ENCODE data around the gene UTP11. TPM values are rescaled to one million over a fixed set of nuclear protein-coding genes. Genes with fewer than 3 reads are reported as not detected.

UTP11 gene
- polyA plus RNA-seq, 4 donors: 17.0 to 31.7 (median 26.5) TPM

DNA sequence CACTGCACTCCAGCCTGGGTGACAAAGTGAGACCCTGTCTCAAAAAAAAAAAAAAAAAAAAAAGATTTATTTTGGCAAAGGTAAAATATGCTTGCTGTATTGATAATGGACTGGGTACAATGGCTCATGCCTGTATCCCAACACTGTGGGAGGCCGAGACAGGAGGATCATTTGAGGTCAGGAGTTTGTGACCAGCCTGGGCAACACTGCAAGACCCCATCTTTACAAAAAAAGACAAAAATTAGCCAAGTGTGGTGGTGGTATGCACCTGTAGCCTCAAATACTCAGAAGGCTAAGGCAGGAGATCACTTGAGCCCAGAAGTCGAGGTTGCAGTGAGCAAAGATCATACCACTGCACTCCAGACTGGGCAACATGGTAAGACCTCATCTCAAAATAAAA lies 29.0 kb upstream of the UTP11 start:
- Histone ChIP-seq H3K4me3 (ENCODE audit: low read depth in 1 of 3, low read length in 3 of 3) (no peak overlapping the region), H3K27ac (ENCODE audit: low read depth in 1 of 3, low read length in 2 of 3) (no peak overlapping the region), H3K9me3 (ENCODE audit: control insufficient read depth in 2 of 2, insufficient read depth in 1 of 2, low read depth in 1 of 2, low read length in 1 of 2) (no peaks in the 10 kb centered on the region), H3K4me1 (ENCODE audit: control insufficient read depth in 3 of 3, insufficient read depth in 2 of 3, low read depth in 1 of 3, low read length in 2 of 3) (peaks cover 0 to 4% (median 0%) of the 10 kb centered on the region in 3 donors), H3K36me3 (ENCODE audit: control insufficient read depth in 3 of 3, insufficient read depth in 2 of 3, low read depth in 1 of 3, low read length in 3 of 3) (peaks cover 24 to 48% (median 25%) of the 10 kb centered on the region in 3 donors), H3K27me3 (ENCODE audit: control insufficient read depth in 3 of 3, insufficient read depth in 3 of 3, low read length in 3 of 3) (no peaks in the 10 kb centered on the region)
- DNase-seq: no peak
- no peak for FAIRE-seq
- WGBS, 3 donors: 92 to 98% (median 93%) methylated on average over 2 of the region's 2 CpGs

DNA sequence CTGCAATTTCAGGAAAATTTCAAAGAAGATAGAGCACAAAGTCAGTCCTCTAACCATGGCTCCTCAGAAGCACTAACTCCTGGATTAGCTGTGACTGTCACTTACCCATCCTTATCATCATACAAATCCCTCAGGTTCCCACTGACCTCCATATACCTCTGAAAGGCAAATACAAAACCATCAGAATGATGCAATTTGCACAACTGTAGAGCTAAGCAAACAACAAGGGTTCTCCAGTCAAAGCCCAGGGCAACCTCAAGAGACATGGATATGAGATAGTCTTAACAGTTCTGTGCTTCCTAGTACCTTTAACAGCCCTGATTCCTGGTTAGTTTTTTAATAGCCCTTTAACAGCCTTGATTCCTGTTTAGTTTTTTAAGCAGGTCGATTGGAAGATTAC lies 24.9 kb upstream of the UTP11 start:
- FAIRE-seq (no peak), DNase-seq (no peak)
- H3K27me3 ChIP-seq (ENCODE audit: control insufficient read depth in 3 of 3, insufficient read depth in 3 of 3, low read length in 3 of 3): no peaks in the 10 kb centered on the region
- H3K9me3 ChIP-seq (ENCODE audit: control insufficient read depth in 2 of 2, insufficient read depth in 1 of 2, low read depth in 1 of 2, low read length in 1 of 2): no peaks in the 10 kb centered on the region
- H3K36me3 ChIP-seq (ENCODE audit: control insufficient read depth in 3 of 3, insufficient read depth in 2 of 3, low read depth in 1 of 3, low read length in 3 of 3): peaks cover 12 to 25% (median 18%) of the 10 kb centered on the region in 3 donors
- peaks cover 0 to 7% (median 0%) of the 10 kb centered on the region in 3 donors for H3K4me1 ChIP-seq (ENCODE audit: control insufficient read depth in 3 of 3, insufficient read depth in 2 of 3, low read depth in 1 of 3, low read length in 2 of 3)
- 30 to 46% (median 31%) methylated on average over 1 of the region's 1 CpG for WGBS, 3 donors
- no peak overlapping the region for H3K4me3 ChIP-seq (ENCODE audit: low read depth in 1 of 3, low read length in 3 of 3)
- H3K27ac ChIP-seq (ENCODE audit: low read depth in 1 of 3, low read length in 2 of 3): no peak overlapping the region

DNA sequence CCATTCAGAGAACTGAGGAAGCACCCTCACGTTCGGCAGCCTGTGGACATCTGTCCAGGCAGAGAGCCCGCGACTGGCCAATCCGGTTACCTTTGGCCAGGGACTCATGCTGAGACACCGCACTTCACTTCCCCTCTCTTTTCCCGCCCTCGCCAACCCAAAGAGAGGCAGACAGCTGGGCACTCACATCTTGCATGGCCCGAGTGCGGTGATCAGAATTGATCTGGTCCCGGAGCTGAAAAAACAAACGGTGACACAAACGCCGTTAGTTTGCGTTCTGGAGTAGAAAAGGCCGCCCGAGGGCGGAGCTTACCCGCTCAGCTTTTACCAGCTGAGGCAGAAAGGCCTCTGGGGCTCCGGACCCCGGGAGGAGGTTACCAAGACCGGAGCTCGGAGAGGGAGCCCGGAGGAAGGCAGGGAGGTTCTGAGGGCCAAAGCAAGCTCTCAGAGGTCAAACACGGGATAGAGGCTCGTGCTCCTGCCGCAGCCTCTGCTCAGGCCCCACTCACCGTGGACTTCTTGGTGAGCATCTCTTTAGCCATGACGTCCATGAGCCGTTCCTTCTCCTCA lies 23.1 kb upstream of the UTP11 start:
- H3K9me3 ChIP-seq (ENCODE audit: control insufficient read depth in 2 of 2, insufficient read depth in 1 of 2, low read depth in 1 of 2, low read length in 1 of 2): no peaks in the 10 kb centered on the region
- 0 to 1% (median 1%) methylated on average over 29 to 30 of the region's 30 CpGs for WGBS, 3 donors
- DNase-seq (peak in 1 of 2 donors; percentile 29), FAIRE-seq (no peak)
- H3K27ac ChIP-seq (ENCODE audit: low read depth in 1 of 3, low read length in 2 of 3): peak overlapping the region in 2 of 3 donors; percentile 69 to 86
- no peaks in the 10 kb centered on the region for H3K27me3 ChIP-seq (ENCODE audit: control insufficient read depth in 3 of 3, insufficient read depth in 3 of 3, low read length in 3 of 3)
- H3K36me3 ChIP-seq (ENCODE audit: control insufficient read depth in 3 of 3, insufficient read depth in 2 of 3, low read depth in 1 of 3, low read length in 3 of 3): peaks cover 5 to 17% (median 15%) of the 10 kb centered on the region in 3 donors
- peaks cover 0 to 7% (median 0%) of the 10 kb centered on the region in 3 donors for H3K4me1 ChIP-seq (ENCODE audit: control insufficient read depth in 3 of 3, insufficient read depth in 2 of 3, low read depth in 1 of 3, low read length in 2 of 3)
- peak overlapping the region; percentile 76 to 81 (median 77) for H3K4me3 ChIP-seq (ENCODE audit: low read depth in 1 of 3, low read length in 3 of 3)

DNA sequence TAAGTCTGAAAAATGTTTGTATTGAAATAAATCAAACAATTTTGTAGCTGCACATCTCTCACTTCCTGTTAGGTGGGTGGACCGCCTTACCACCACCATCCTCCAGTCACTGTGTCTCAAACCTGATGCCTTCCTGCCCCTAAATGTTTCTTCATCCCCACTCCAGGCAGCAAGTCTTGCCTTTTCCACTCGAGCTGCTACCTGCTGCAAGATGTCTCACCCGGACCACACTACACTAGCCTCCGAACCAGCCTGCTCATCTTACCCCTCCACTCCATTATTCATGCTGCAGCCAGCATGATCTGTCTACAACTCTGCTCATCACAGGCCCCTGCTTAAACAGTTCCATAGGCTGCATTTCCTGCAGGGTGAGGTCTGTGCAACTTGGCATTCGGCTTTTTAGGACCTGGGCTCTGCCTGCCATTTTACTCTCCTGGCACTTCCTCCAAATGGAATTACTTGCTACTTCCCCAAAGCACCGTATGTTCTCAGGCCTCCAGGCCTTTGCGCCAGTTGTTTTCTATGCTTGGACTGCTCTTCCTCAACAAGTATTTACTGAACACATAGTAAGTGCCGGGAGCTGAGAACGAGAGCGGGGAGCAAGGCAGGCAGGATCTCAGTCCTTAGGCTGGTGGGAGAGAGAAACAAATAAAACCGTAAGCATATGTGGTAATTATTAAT lies 17.5 kb upstream of the UTP11 start:
- FAIRE-seq: no peak
- H3K4me3 ChIP-seq (ENCODE audit: low read depth in 1 of 3, low read length in 3 of 3): peak overlapping the region in 2 of 3 donors; percentile 9 to 42
- 53 to 69% (median 57%) methylated on average over 11 of the region's 11 CpGs for WGBS, 3 donors
- no peak for DNase-seq
- H3K9me3 ChIP-seq (ENCODE audit: control insufficient read depth in 2 of 2, insufficient read depth in 1 of 2, low read depth in 1 of 2, low read length in 1 of 2): no peaks in the 10 kb centered on the region
- H3K27ac ChIP-seq (ENCODE audit: low read depth in 1 of 3, low read length in 2 of 3): peak overlapping the region in 2 of 3 donors; percentile 68 to 87
- peaks cover 0 to 23% (median 0%) of the 10 kb centered on the region in 3 donors for H3K36me3 ChIP-seq (ENCODE audit: control insufficient read depth in 3 of 3, insufficient read depth in 2 of 3, low read depth in 1 of 3, low read length in 3 of 3)
- no peaks in the 10 kb centered on the region for H3K27me3 ChIP-seq (ENCODE audit: control insufficient read depth in 3 of 3, insufficient read depth in 3 of 3, low read length in 3 of 3)
- H3K4me1 ChIP-seq (ENCODE audit: control insufficient read depth in 3 of 3, insufficient read depth in 2 of 3, low read depth in 1 of 3, low read length in 2 of 3): peaks cover 0 to 27% (median 0%) of the 10 kb centered on the region in 3 donors

DNA sequence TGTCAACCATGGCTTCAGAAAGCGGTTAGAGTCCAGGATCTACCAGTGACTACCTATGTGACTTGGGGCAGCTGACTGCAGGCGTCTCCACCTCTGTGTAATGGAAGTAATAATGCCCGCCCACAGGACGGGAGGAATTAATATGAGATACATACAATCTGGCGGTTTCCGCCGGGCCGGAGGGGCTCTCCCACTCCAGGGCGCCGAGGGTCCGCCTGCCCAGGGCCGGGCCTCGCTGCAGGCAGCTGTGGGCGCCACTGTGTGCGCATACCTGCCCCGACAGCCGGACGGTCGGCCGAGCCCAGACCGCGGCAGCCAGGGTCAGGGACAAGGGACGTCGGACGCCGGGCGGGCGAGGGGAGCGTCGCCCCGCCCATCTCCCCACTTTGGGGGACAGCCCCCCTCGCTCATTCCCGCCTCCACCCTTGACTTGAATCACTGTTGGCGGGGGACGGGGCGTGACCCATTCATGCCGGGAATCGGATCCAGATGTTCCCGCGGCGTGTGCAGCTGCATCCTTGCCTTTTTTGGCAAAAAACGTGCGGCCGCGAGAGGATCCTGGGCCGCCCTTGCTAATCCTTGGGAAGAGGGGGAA lies 16.7 kb upstream of the UTP11 start:
- peaks cover 0 to 36% (median 0%) of the 10 kb centered on the region in 3 donors for H3K4me1 ChIP-seq (ENCODE audit: control insufficient read depth in 3 of 3, insufficient read depth in 2 of 3, low read depth in 1 of 3, low read length in 2 of 3)
- 5 to 11% (median 6%) methylated on average over 46 of the region's 46 CpGs for WGBS, 3 donors
- H3K4me3 ChIP-seq (ENCODE audit: low read depth in 1 of 3, low read length in 3 of 3): peak overlapping the region in 2 of 3 donors; percentile 42 to 68
- no peaks in the 10 kb centered on the region for H3K9me3 ChIP-seq (ENCODE audit: control insufficient read depth in 2 of 2, insufficient read depth in 1 of 2, low read depth in 1 of 2, low read length in 1 of 2)
- DNase-seq (peak; percentile 40 to 76), FAIRE-seq (no peak)
- peaks cover 0 to 23% (median 0%) of the 10 kb centered on the region in 3 donors for H3K36me3 ChIP-seq (ENCODE audit: control insufficient read depth in 3 of 3, insufficient read depth in 2 of 3, low read depth in 1 of 3, low read length in 3 of 3)
- H3K27ac ChIP-seq (ENCODE audit: low read depth in 1 of 3, low read length in 2 of 3): peak overlapping the region; percentile 58 to 87 (median 68)
- no peaks in the 10 kb centered on the region for H3K27me3 ChIP-seq (ENCODE audit: control insufficient read depth in 3 of 3, insufficient read depth in 3 of 3, low read length in 3 of 3)

DNA sequence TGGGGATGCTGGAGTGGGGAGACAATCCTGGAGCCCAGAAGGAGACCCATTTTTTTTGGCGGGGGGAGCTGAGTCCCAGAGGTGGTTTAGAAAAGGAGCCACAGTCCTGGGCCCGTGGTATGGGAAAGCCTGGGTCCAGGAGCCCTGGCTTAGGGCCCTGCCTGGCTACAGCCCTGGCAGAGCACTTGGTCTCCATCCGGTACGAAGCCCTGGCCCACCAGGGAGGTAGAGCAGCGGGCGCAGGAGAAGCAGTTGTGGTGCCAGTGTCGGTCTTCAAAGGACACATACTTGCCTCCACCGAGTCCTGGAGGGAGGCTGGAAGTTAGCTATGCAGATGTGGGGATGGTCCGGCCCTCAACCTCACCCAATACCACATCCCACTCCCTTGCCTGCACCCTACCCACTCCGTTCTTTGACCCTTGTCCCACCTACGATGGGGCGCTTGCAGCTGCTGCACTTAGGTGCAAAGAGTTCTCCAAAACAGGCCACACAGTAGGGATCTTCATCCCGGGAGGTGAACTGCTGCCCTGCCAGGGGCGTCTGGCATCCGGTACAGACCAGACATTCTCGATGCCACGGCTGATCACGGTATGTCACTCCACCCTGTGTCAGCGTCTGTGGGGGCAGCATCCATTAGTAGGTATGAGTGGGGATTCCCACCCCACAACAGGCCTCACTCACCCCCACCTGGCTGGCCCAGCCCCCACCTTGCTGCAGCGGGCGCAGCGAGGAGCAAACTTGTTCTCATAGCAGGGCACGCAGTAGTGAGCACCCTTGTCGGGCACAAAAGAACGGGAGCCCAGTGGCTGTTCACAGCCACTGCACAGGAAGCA lies 15.1 kb upstream of the UTP11 start:
- H3K4me1 ChIP-seq (ENCODE audit: control insufficient read depth in 3 of 3, insufficient read depth in 2 of 3, low read depth in 1 of 3, low read length in 2 of 3): peaks cover 0 to 45% (median 4%) of the 10 kb centered on the region in 3 donors
- no peak overlapping the region for H3K4me3 ChIP-seq (ENCODE audit: low read depth in 1 of 3, low read length in 3 of 3)
- peak overlapping the region in 2 of 3 donors; percentile 54 to 81 for H3K27ac ChIP-seq (ENCODE audit: low read depth in 1 of 3, low read length in 2 of 3)
- WGBS, 3 donors: 86 to 89% (median 89%) methylated on average over 25 of the region's 25 CpGs
- peaks cover 0 to 23% (median 0%) of the 10 kb centered on the region in 3 donors for H3K36me3 ChIP-seq (ENCODE audit: control insufficient read depth in 3 of 3, insufficient read depth in 2 of 3, low read depth in 1 of 3, low read length in 3 of 3)
- no peaks in the 10 kb centered on the region for H3K9me3 ChIP-seq (ENCODE audit: control insufficient read depth in 2 of 2, insufficient read depth in 1 of 2, low read depth in 1 of 2, low read length in 1 of 2)
- DNase-seq (no peak), FAIRE-seq (no peak)
- no peaks in the 10 kb centered on the region for H3K27me3 ChIP-seq (ENCODE audit: control insufficient read depth in 3 of 3, insufficient read depth in 3 of 3, low read length in 3 of 3)

DNA sequence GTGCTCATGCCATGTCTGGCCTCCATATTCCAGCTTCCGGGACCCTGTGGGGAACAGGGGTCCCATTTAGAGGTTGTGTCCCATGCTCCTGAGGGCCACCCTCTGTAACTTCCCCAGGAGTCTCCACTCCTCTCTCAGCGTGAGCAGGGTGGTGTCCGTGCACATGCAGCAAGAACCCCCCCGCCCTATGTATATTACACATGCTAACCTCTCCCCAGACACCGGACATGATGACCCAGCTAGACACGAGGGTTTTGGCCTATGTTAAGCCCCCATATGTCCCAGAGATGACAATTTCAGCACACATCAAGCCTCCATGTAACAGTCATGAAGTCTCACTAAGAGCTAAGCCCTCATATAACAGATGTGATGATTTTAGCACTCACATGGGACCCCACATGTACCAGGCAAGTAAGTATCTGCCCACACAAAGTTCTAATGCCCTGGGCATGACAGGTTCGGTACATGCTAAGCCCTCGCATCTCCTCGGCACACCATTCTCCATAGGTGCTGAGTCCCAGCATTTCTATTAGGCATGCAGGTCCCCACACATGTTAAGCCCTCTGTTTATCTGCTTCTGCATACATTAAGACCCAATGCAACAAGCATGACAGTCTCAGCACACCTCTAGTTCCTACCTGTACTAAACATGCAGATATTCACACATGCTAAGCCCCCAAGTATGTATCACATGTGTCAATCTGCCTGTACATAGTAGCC lies 14.3 kb upstream of the UTP11 start:
- H3K27ac ChIP-seq (ENCODE audit: low read depth in 1 of 3, low read length in 2 of 3): peak overlapping the region in 1 of 3 donors; percentile 81
- no peak for FAIRE-seq

More for the DNA sequence above, 14.3 kb upstream of the UTP11 start:
- Histone ChIP-seq H3K9me3 (ENCODE audit: control insufficient read depth in 2 of 2, insufficient read depth in 1 of 2, low read depth in 1 of 2, low read length in 1 of 2) (no peaks in the 10 kb centered on the region), H3K4me3 (ENCODE audit: low read depth in 1 of 3, low read length in 3 of 3) (no peak overlapping the region), H3K4me1 (ENCODE audit: control insufficient read depth in 3 of 3, insufficient read depth in 2 of 3, low read depth in 1 of 3, low read length in 2 of 3) (peaks cover 0 to 45% (median 4%) of the 10 kb centered on the region in 3 donors), H3K27me3 (ENCODE audit: control insufficient read depth in 3 of 3, insufficient read depth in 3 of 3, low read length in 3 of 3) (no peaks in the 10 kb centered on the region), H3K36me3 (ENCODE audit: control insufficient read depth in 3 of 3, insufficient read depth in 2 of 3, low read depth in 1 of 3, low read length in 3 of 3) (peaks cover 0 to 24% (median 0%) of the 10 kb centered on the region in 3 donors)
- WGBS, 3 donors: 85 to 88% (median 87%) methylated on average over 9 of the region's 9 CpGs
- DNase-seq: no peak
